ENCODE data around the gene FUBP3.
"Not testable (repeated sequence)": the region's sequence is repeated elsewhere in the genome, so short reads cannot be mapped to it uniquely, and the experiment has no call there.

FUBP3 gene

GRCh38 chr9:130664251-130665028 lies 85.1 kb downstream of the FUBP3 start, which contains the start of gene PRDM12:
PRDM12 (plus strand) TSS chr9:130664594; CDS start chr9:130664654, 60 bp downstream.
- peak; percentile 36 for DNase-seq

GRCh38 chr9:130665029-130665430 lies 85.7 kb downstream of the FUBP3 start:
- DNase-seq = no peak

DNA sequence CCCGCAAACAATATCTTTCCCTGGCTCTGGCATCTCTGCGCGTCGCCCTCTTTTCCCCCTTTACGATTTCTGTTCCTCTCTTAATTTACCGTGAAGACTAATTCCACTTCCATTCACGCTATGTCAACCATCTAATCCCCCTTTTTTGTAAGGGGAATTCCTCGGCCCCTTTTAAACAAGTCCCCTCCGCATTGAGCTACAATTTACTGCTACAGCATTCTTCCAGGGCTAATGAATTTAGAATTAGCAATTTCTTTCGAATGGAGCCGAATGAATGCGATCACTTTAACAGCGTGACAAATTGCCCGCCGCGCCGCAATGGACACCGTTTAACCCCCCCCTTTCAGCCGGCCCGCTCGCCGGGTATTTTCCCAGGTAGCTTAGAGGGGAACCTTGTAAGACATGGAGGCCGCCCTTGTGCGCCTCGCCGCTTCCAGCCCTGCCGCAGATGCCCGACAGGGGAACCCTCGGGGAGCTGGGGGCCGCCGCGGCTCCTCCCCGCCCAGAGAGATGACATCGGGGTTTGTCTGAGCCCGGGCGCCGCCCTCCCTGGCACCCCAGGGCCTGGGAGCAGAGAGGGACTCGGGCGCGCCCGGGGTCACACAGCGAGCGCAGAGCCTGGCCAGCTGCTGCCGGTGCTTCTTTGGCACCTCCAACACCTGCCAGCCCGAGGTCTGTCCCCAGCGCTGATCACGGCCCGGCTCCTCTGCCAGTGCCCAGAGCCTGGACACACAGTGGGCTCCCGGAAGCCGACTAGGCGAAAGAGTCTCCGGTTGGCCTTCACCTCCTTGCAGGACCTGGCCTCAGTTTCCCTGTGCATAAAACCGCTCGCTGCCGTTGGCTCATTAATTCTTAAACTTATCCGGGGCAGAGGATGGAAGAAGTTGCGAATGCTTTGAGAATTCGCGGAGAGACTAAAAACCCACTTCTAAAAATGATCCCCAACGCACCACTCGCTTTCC lies 86.3 kb downstream of the FUBP3 start:
- no peak for DNase-seq

GRCh38 chr9:130666393-130667119 lies 87.2 kb downstream of the FUBP3 start:
- DNase-seq = no peak

GRCh38 chr9:130667120-130667435 lies 87.7 kb downstream of the FUBP3 start:
- no peak for DNase-seq

DNA sequence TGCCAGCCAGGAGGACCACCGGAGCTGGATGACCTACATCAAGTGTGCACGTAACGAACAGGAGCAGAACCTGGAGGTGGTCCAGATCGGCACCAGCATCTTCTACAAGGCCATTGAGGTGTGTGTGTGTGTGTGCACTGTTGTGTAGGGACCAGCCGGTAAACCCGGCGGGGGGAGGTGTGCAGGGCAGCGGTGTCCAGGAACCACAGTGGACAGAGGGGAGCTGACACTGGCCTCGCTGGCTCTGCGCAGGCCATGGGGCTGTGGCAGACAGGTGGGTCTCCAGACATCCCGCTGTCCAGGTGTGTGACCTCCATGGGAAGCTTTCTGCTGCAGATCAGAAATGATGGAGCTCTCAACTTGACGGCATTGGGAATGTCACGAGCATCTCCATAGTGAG lies 88.8 kb downstream of the FUBP3 start:
- no peak for DNase-seq

GRCh38 chr9:130668659-130669058 lies 89.3 kb downstream of the FUBP3 start:
- no peak for DNase-seq

DNA sequence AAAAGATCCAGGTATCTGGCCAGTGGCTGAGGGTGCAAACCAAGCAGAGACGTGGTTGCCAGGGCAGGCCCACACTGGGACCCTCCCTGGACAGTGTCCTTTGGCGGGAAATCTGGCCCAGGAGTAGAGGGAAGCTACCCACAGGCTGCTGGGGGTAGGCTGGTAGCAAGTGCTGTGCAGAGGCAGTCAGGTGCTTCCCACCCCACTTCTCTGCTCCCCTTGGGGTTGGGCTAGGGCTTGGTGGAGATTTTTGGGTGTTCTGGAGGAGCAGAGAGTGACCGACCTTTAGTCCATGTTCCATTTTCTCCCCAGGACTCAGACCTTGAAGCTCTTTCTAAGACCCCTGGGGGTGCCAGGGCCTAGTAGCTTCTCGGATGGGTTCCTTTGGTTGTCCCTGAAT lies 90.6 kb downstream of the FUBP3 start:
- no peak for DNase-seq

- DNase-seq = no peak
Measured at GRCh38 chr9:130670644-130671043, 91.3 kb downstream of the FUBP3 start.

GRCh38 chr9:130672466-130672865 lies 93.1 kb downstream of the FUBP3 start:
- DNase-seq = peak; percentile 38

GRCh38 chr9:130672933-130673615 lies 93.7 kb downstream of the FUBP3 start:
- no peak for DNase-seq

- no peak for DNase-seq
Measured at GRCh38 chr9:130675396-130675795, 96.0 kb downstream of the FUBP3 start.

GRCh38 chr9:130677252-130677651 lies 97.9 kb downstream of the FUBP3 start:
- no peak for DNase-seq

- peak; percentile 87 for DNase-seq
Measured at GRCh38 chr9:130680836-130681768, 101.7 kb downstream of the FUBP3 start.

GRCh38 chr9:130681769-130682420 lies 102.5 kb downstream of the FUBP3 start:
- DNase-seq = peak; percentile 64

DNA sequence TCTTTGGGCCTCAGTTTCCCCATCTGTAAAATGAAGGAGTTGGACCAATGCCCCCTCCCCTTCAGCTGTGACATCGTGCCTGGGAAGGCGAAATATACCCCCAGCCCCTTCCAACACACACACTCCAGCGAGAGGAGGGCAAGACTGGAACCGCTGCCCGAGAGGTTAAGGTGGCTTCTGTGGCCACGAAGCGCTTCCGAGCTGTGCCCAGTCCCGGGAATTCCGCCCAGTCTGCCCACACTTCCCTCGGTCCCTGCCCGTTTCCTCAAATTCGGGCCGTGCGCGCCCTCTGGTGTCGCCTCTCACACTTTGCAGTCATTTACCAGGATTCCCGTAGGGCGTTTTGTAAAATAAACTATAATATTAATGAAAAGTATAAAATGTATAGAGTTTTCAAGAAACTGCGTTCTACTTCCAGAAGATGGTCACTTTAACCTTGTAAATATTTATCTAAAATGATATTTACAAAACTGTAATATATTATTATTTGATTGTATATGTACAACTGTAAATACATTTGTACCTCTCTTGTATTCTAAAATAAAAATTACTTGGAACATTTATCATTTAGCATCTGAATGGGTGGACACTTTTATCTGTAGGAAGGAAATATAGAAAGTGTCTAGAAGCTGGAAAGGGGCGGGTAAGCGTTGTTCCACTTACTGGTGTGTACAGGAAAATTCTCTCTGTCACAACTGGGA lies 103.2 kb downstream of the FUBP3 start:
- DNase-seq = peak; percentile 89

- DNase-seq = no peak
Measured at GRCh38 chr9:130685104-130685503, 105.7 kb downstream of the FUBP3 start.

DNA sequence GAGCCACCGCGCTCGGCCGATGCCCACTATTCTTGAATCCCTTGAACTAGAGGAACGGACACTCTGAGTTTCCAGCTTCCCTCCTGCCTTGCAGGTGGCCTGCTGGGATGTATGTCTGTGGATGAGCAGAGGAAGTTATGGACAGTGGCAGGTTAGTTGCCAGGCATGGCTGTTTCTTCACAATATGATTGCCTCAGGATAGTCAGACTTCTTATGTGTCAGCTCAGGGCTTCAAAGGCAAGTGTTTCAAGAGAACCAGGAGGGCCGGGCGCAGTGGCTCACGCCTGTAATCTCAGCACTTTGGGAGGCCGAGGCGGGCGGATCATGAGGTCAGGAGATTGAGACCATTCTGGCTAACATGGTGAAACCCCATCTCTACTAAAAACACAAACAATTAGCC lies 106.6 kb downstream of the FUBP3 start:
- DNase-seq = not testable (repeated sequence)

GRCh38 chr9:130687615-130688014 lies 108.2 kb downstream of the FUBP3 start:
- no peak for DNase-seq

Data from NCI-H82 (cell line).